HL-60 (cell line): ENCODE data around the gene MYO1E.

Experiments used
- CTCF ChIP-seq: IDR thresholded peaks from one replicate; pipeline ENCODE4 v1.5.1; 2011; ENCODE audit warnings: low read length, control low read depth, inconsistent platforms; ENCODE audit not compliant: insufficient read depth
- POLR2AphosphoS5 ChIP-seq: IDR thresholded peaks from 2 replicates; pipeline ENCODE4 v1.6.1; 2012; ENCODE audit warnings: low read depth
- REST ChIP-seq: IDR thresholded peaks from 2 replicates; pipeline ENCODE4 v1.6.1; 2012; ENCODE audit warnings: low read depth; ENCODE audit not compliant: insufficient replicate concordance
- SPI1 ChIP-seq: IDR thresholded peaks from 2 replicates; pipeline ENCODE4 v1.6.1; 2012; ENCODE audit warnings: low read depth, mild to moderate bottlenecking, borderline replicate concordance

- no peak for TF ChIP-seq CTCF
- no peak for TF ChIP-seq POLR2AphosphoS5
- no peak for TF ChIP-seq REST
- TF ChIP-seq SPI1 = no peak
These were observed 219.8 kb downstream of the MYO1E start for GRCh38 chr15:59152694-59153450.
